NCI-H1092 treated with DMSO at 0.1 percent for 48 hours (cell line): ENCODE data around the gene ELMO1.
A peak's percentile ranks its signal among the peaks of the same experiment; 100 is the strongest.
"Not testable (repeated sequence)": the region's sequence is repeated elsewhere in the genome, so short reads cannot be mapped to it uniquely, and the experiment has no call there.

Source experiments
- DNase-seq: peaks from one replicate; lab custom pipeline; 2025; lab: John Stamatoyannopoulos, UW

ELMO1 gene

DNA sequence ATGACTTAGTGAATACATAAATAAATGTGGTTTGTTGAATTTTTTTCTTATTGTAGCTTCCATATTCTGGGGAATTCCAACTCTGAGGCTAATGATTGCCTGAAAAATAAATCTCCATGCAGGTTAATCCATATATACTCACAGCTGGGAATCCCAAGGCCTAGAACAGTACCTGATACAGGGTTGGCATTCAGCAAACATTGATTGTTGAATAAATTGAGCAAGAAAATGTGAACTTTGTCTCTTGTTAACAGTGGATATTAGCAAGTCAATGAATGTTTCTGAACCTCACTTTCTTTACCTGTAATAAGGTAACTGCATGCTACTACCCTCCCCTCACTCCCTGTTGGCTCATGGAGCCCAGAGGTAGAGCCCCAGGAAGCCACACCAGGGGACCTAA lies 470.8 kb downstream of the ELMO1 start:
- DNase-seq: no peak

DNA sequence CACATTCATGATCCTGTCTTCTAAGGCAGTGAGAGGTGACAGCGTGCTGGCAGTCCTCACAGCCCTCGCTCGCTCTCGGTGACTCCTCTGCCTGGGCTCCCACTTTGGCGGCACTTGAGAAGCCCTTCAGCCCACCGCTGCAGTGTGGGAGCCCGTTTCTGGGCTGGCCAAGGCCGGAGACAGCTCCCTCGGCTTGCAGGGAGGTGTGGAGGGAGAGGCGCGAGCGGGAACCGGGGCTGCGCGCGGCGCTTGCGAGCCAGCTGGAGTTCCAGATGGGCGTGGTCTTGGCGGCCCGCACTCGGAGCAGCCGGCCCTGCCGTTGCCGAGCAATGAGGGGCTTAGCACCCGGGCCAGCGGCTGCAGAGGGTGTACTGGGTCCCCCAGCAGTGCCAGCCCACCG lies 475.1 kb downstream of the ELMO1 start:
- not testable (repeated sequence) for DNase-seq

DNA sequence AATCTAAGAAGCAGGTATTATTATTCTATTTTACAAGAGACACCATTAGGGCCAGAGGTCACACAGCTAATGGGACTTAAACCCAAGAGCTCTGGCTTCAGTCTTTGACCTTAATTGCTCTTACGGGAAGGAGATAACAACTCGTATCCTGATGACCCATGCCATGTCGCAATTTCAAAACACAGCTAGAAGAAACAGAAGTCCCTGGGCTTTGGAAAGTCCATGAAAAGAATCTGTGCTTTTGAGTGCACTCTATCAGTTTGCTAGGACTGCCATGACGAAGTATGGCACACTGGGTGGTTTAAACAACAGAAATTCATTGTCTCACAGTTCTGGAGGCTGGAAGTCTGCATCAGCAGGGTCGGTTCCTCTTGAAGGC lies 476.5 kb downstream of the ELMO1 start:
- DNase-seq: no peak

DNA sequence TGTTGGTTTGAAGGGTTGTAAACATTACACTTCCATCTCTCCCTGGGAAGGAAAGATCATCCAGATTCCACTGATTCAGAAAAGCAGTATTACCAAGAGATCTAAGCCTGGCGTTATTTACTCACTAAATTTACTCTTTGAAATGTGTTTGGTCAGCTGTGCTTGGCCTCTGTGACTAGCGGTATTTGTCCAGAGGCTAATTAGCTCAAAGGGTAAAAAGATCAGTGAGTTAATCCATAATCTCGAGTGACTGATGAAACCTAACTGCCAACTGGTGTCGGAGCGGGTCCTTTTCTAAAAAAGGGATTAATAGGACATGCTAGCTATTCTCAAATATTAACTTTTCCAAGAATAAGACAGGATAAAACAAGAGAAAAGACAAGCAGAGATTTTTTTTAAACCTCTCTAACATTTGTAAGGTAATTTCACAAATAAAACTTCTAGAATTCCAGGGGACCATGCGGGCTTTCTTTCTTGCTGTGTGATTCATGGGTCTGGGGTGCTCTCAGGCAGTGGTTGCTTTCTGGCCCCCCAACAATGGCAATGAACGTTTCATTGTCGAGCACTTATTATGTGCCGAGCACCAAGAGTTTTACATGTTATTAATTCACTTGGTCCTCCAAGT lies 477.0 kb downstream of the ELMO1 start:
- peak; percentile 87 for DNase-seq

DNA sequence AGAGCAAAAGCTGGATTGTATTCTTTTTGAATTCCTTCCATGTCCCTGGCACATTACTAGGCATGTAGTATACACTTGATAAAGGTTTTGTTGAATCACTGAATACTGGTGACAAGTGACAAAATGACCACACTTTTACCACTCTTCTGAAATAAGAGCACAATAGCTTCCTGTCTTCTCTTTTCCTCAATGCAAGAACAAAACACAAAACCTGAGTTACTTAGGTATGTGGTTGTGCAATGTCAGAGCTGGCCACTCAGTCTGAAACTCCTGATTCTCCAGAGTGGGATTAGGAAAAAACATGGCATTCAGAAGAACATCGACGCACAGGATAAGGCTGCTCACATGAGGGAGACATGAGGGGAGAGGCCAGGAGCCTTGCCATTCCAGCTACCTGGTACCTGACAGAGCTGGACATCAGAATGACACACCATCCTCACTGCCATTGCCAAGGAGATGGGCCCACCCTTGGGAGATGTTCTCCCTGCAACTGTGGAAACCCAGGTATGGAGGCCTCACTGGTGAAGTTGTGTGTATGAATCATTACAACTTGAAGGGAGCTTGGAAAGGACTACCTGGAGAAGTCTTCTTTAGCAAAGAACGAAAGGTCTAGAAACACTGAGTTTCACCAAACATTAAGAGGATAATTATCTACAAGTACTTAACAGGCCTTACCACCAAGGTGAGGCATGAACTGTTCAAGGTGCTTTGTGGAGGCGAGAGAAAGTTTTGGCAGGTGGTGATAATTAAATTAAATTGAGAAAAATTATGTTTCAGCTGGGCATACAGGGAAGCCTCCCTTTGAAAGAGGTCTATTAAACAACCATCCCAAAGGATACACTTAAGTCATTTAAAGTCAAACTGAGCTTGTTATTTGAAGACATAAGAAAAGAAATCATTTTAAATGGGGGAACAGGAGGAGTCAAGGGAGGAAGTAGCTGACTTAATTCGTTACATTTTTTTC lies 477.8 kb downstream of the ELMO1 start:
- DNase-seq: no peak

DNA sequence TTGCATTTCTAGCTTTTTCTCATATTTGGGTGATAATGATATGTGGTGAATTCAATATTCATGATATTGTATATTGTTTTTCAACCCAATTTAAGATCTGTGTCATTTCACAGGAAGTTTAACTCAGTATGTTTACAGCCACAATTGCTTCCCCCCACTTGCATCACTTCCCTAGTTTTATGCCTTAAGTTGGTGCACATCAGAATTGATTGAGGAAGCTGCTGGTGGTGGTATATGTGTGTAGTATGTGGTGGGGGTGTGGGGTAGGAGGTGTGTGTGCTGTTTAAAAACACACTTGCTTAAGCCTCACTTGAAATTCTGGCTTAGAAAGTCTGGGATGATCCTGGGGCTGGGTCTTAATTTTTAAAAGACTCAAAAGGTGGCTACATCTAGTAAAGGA lies 479.3 kb downstream of the ELMO1 start:
- DNase-seq: no peak

DNA sequence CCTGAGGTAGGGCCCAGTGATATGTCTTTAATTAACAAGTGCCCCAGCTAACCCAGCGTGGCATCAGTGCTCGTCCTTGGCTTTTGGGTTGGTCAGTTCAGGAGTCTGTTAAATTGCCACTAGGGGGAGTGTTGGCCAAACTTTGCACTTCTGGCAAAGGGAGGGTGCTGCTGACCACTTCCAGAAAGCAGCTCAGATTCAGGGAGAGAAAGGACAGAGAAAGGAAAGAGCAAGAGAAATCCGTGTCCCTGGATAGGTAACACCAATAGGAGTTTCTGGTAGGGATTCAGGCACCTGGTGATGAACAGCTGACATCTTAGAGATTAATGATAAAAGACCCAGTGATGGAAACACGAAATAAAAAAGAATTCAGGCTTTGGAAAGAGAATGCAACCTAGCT lies 481.3 kb downstream of the ELMO1 start:
- DNase-seq: peak; percentile 63

DNA sequence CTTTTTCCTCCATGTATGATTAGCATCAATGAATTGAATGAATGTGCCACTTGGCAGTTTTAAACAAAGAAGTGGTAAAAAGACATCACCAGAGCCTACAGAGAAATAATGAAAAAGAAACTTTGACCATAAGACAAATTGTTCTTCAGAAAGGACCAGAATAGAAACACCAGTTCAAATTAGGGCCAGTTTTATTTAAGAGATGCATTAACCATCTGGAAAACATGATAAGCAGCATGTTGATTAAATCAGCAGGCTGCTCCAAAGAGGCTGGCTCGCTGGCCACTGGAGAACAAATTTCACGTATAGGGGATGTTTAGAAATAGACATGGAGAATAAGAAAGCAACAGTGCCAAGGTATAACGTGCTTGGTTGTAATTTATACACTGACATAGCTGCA lies 482.0 kb downstream of the ELMO1 start:
- peak; percentile 59 for DNase-seq

DNA sequence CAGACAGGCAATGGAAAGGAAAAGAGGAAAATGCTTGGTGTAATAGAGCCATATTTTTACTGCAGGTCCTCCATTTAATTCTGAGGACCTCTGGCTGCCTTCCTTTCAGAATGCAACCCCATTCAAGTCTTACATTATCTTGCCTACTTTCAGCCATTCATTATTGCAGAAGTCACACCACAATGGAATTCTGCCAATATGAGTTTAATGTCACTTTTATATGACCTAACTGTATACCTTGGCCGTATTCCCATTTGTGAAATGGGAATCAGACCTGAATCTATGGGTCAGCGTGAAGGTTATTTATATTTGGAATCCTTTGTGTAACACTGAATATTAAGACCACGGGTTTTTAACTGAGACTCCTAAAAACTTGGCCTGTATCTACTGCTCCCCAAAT lies 482.6 kb downstream of the ELMO1 start:
- DNase-seq: peak; percentile 77

DNA sequence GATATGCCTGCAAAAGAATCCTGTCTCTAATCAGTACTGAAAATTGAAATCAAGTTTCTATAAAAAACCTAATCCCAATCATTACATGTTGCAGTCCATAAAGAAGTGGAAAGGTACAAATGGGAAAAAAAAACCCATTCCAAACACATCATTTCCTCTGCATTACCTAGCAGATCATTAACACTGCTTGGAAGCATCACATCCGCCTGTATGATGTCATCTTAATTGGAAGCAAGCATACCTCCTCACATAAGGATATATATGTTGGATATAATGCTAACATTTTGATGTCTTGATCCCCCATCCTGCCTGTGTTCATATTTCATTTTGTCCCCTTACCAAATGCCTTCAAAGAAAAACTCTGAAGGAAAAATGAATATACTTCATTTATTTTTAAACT lies 483.0 kb downstream of the ELMO1 start:
- DNase-seq: peak; percentile 58

DNA sequence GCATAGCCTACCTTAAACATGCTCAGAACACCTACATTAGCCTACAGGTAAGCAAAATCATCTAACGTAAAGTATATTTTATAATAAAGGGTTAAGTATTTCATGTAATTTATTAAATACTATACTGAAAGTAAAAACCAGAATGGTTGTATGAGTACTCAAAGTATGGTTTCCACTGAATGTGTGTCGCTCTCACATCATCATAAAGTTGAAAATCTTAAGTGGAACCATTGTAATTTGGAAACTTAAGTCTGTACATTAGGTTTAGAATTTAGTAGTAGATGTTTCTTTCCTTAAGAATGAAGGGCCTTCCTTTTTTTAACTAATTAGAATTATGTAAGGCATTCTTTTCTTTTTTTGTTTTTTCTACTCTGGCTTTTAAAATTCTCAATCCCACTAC lies 484.4 kb downstream of the ELMO1 start:
- no peak for DNase-seq

DNA sequence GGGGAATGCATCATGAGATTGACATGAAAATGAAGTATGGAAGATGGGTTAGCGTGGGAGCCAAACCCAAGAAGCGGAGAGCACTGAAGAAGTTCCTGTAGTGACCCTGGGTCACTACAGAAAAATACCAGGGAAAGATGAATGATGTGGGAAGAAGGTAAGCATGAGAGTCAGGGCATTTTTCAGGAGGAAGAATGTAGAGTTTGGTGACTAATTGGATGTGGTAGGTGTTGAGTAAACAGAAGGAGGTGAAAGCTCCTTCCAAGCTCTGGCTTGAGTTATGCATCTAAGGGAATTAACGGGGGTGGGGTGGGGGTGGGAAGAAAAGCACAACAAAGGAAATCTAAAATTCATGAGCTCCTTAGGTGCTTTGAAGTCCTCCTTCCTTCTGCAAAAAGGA lies 486.3 kb downstream of the ELMO1 start:
- no peak for DNase-seq

DNA sequence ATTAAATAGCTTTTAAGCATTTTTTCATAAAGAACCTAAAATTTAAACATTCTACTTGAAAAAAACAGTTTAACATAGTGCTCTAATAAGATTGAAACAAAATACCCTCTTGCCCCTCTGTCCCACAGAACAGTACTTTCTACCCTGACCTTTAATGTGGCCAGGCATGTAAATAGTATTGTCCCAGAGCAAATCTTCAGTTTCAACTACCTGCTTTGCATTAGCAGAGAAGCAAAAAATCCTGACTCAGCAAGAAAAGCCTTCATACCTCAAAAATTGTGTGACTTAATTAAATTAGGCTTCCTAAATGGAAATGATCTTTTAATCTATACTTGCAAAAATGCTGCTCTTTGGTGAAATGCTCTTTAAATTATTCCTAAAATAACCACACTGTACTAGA lies 487.0 kb downstream of the ELMO1 start:
- no peak for DNase-seq

DNA sequence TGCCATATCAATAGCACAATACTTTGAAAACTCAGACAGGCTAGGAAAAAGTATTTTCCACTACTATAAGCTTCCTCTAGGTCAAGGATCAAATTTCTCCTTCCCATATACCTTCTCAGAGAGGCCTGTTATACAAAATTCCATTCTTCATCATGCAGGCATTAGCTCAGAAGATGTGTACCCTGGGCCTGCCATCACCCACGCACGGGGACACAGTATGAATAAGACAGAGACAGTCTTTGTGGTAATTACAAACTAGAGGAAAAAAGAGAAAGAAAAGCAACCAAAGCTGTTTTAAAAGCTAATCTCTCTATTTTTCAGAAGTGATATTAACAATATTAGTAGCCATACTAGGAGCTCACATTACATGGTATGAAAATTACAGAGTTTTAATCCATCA lies 487.6 kb downstream of the ELMO1 start:
- DNase-seq: no peak

DNA sequence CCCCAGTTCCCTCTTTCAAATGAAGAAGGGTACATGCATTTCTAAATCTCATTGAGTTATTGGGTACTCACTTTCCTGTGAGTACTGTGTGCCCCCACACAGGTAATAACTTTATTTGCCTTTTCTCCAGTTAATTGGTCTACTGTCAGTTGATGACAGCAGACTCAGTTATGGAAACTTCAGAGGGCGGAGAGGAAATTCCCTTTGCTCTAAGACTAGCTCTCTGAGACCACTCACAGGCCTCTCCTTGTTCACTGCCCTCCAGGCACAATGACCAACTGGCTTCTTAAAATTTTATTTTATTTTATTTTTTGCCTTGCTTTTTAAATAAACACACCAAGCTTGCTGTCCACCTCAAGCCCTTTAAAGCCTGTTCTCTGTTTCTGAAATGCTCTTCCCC lies 488.6 kb downstream of the ELMO1 start:
- DNase-seq: no peak

DNA sequence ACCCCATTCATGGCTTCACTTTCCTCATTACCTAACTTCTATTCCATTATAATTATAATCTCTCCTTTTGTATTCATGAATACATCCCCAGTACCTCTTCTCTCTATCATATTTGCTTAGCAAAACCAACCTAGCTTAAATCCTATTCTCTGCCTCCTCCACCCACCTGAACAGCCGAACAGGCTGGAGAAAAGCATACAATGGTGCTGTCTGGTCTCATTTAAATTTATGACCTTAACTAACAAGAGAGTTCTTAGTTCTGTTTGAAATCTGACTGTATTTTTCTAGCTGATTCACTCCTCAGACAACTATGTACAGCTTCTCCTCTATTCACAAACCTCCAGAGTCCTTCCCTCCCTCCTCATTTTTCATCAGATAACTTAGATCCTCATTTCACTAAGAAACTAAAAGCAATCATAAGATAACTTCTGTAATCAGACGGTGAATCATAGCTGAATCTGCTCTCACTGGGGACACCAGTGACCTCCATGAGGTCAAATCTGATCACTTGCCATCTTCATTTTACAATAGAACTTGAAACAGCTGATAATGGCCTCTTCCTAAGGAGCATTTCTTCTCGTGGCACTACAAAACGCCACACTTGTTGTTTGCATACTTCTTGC lies 490.4 kb downstream of the ELMO1 start:
- peak; percentile 13 for DNase-seq

DNA sequence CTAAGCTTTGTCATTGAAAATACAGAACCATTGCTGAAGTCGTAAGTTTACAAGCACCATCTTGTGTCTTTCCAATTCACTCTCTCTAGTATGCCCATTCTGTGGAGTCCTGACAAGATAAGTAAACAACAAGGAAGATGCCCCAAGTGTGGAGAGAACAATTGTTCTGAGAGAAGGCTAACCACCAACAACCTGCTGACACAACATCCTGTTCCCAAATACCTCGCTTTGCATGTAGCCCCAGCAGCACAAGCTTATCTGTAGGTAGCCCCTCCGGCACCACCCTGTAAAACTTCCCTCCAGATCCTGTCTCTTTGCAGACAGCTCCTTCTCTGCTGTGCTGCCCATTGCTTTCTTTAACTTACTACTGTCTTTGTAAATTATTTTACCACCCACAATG lies 491.0 kb downstream of the ELMO1 start:
- no peak for DNase-seq

DNA sequence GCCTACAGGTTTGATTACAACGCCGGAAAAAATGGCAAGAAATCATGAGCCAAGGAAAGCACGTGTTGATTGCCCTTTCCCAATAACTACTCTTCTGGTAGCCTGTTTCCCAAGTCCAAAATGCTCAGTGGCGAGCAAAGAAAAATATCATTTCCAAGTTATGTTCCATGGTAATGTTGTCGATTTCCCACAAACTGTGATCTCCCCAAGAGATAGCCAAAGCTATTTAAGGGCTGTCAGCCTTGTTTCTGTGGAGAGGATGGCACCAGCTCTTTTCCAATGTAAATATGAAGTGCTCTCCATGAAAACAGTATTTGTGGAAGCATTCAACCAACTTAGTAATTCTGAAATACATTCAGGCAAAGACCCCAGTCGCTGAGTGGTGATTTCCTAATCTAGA lies 491.9 kb downstream of the ELMO1 start:
- no peak for DNase-seq

DNA sequence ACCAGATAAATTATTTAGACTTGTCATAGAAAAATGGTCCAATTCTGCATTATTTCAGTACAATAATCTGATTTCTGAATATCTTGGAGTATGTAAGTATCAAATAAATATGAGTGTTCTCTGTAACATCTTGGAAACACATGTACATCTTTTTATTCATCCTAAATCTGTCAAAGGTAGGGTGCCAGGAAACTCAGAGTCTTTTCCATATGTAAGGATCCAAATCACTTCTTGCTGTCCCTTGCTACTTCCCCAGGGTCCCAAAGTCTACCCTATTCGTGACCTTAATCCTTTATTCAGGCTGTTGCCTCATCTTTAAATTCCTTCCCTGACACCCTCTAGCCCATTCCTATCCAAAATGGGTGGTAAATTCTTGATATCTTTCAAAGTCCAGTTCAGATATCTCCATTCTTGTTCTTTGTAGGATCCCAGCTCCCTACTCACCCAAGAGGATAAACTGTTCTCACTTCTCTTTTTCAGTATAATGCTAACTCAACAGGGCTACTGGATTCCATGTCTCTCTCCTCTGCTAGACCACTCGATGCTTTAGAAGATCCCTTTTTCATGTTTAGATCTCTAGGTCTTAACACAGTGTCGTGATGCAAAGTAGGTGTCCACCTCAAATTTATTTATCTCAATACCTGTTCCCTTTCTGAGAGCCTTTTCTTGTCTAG lies 493.1 kb downstream of the ELMO1 start:
- no peak for DNase-seq

DNA sequence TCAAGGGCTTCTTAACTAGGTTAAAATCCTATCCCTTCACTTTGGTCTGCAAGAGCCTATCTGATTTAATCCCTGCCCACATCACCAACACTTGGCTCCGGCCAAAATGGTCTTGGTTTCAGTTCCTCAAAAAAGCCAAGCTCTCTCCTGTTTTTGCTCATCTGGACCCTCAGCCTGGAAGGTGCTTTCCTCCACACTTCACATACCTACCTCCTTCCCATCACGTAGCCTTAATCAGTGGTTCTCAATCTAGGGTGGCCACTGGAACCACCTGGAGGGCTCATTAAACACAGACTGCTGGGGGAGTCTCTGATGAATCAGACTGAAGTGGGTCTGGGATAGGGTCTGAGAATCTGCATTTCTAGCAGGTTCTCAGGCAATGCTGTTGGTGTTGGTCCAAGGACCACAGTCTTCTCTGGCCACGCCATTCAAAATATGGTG lies 497.4 kb downstream of the ELMO1 start:
- no peak for DNase-seq

DNA sequence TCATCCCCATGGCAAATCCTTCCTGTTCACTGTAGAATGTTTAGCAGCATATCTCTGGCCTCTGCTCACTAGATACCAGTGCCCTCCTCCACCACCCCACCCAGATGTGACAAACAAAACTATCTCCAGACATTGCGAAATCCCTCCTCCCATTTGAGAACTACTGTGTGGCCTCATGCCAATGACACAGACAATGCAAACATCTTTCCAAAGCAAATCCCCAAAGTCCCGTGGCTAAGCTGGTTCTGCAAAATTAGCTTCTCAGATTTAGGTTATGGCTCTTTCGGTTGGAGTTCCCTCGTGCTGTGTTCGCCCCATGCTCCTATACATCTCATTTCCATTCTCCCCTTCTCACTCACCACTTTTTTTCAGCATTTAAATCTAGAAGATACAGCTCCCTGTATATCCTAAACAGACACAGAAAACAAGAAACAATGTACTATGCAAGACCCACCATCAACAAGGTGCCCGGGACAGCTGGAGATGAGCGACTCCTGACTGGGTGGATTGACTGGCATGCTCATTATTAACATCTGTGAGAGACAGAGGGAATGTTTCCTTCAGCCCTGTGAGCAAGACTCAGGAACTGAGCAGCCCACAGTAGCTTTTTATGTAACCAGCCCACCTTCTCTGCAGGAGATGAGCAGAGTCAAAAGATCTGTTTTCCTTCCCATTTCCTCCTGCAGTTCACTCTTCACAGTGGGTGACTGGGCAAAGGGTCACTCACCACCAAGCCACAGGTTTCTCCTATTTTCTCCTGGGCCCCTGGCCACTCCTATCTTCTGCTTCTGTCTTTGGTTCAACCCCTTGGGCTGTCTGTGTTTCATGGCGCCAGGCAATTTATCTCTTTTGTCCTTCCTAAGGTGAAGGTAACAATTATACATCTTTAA lies 498.7 kb downstream of the ELMO1 start:
- no peak for DNase-seq

DNA sequence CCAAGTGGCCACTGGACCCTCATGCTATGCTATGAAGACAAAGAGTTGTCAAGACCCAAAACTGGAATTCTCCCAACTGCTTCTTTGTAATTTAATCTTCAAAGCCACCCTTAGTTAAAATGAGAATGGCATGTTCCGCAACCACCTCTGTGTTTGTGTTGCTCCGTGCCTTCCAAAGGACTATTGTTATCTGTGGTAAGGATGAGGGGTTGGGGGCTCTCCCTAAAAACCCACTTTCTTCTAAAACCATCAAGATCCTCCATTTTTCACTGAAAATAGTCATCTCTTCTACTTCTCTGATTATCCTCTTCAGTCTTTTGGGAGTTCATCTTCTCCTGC lies 502.3 kb downstream of the ELMO1 start:
- DNase-seq: no peak
